Trophoblast cell (in vitro differentiated cells and primary cell): ENCODE measurements around the gene C20orf202.

Experiments used
- DNase-seq, 2 donors: peaks; one replicate each; pipeline ENCODE4 v3.0.0-alpha.2; 2016
- H2AFZ ChIP-seq: 2 replicates; pipeline ENCODE4 v1.6.1; 2013; ENCODE audit warnings: low read length, moderate library complexity, mild to moderate bottlenecking; ENCODE audit not compliant: insufficient read depth, poor library complexity
- H2AK5ac ChIP-seq: 2 replicates; pipeline ENCODE4 v1.6.1; 2013; ENCODE audit warnings: mild to moderate bottlenecking, low read length
- H2BK120ac ChIP-seq: 2 replicates; pipeline ENCODE4 v1.6.1; 2013; ENCODE audit warnings: low read length, mild to moderate bottlenecking, moderate library complexity; ENCODE audit not compliant: insufficient read depth, poor library complexity
- H2BK12ac ChIP-seq: 2 replicates; pipeline ENCODE4 v1.6.1; 2013; ENCODE audit warnings: mild to moderate bottlenecking, low read length, moderate library complexity
- H2BK5ac ChIP-seq: 2 replicates; pipeline ENCODE4 v1.6.1; 2013; ENCODE audit warnings: low read length, low read depth, moderate library complexity, mild to moderate bottlenecking; ENCODE audit not compliant: poor library complexity
- H3K14ac ChIP-seq: 2 replicates; pipeline ENCODE4 v1.6.1; 2013; ENCODE audit warnings: mild to moderate bottlenecking, low read length
- H3K18ac ChIP-seq: 2 replicates; pipeline ENCODE4 v1.6.1; 2013; ENCODE audit warnings: mild to moderate bottlenecking, low read length
- H3K23ac ChIP-seq: 2 replicates; pipeline ENCODE4 v1.6.1; 2013; ENCODE audit warnings: low read length
- H3K27ac ChIP-seq: 2 replicates; pipeline ENCODE4 v1.5.1; 2013; ENCODE audit warnings: low read depth, mild to moderate bottlenecking, inconsistent platforms, low read length, moderate library complexity
- H3K27me3 ChIP-seq: 2 replicates; pipeline ENCODE4 v1.6.1; 2013; ENCODE audit warnings: inconsistent platforms, mild to moderate bottlenecking, low read length, moderate library complexity; ENCODE audit not compliant: insufficient read depth
- H3K36me3 ChIP-seq, 2 experiments: 1 replicate in 1 of 2; 2 replicates in 1 of 2; pipeline ENCODE4 v1.6.1; 2013; ENCODE audit warnings: low read length in 2 of 2, mild to moderate bottlenecking in 2 of 2, moderate library complexity in 1 of 2; ENCODE audit not compliant: insufficient read depth in 2 of 2, control insufficient read depth in 1 of 2
- H3K4ac ChIP-seq: 2 replicates; pipeline ENCODE4 v1.6.1; 2013; ENCODE audit warnings: low read depth, mild to moderate bottlenecking, low read length, moderate library complexity
- H3K4me1 ChIP-seq, 2 experiments: 1 replicate in 1 of 2; 2 replicates in 1 of 2; pipeline ENCODE4 v1.6.1; 2013; ENCODE audit warnings: low read length in 2 of 2, mild to moderate bottlenecking in 2 of 2, moderate library complexity in 1 of 2; ENCODE audit not compliant: insufficient read depth in 2 of 2, control insufficient read depth in 1 of 2
- H3K4me2 ChIP-seq: 2 replicates; pipeline ENCODE4 v1.6.1; 2013; ENCODE audit warnings: inconsistent platforms, mild to moderate bottlenecking, low read length, moderate library complexity
- H3K4me3 ChIP-seq: 2 replicates; pipeline ENCODE4 v1.5.1; 2013; ENCODE audit warnings: mild to moderate bottlenecking, low read depth, low read length, inconsistent platforms
- H3K79me1 ChIP-seq: one replicate; pipeline ENCODE4 v1.6.1; 2013; ENCODE audit warnings: low read length
- H3K79me2 ChIP-seq: 2 replicates; pipeline ENCODE4 v1.6.1; 2013; ENCODE audit warnings: low read length, mild to moderate bottlenecking; ENCODE audit not compliant: control insufficient read depth, insufficient read depth, poor library complexity
- H3K9ac ChIP-seq: 2 replicates; pipeline ENCODE4 v1.6.1; 2013; ENCODE audit warnings: mild to moderate bottlenecking, low read length
- H3K9me3 ChIP-seq: 2 replicates; pipeline ENCODE4 v1.6.1; 2013; ENCODE audit warnings: low read depth, mild to moderate bottlenecking, control low read depth, inconsistent platforms, low read length; ENCODE audit not compliant: insufficient read depth
- H4K12ac ChIP-seq: 2 replicates; pipeline ENCODE4 v1.6.1; 2013; ENCODE audit warnings: low read depth, mild to moderate bottlenecking, low read length, moderate library complexity
- H4K8ac ChIP-seq: 2 replicates; pipeline ENCODE4 v1.6.1; 2013; ENCODE audit warnings: low read depth, mild to moderate bottlenecking, low read length, moderate library complexity
- H4K91ac ChIP-seq: one replicate; pipeline ENCODE4 v1.6.1; 2013; ENCODE audit warnings: low read depth, mild to moderate bottlenecking, low read length, moderate library complexity
- whole genome bisulfite sequencing: extraction: QIAGEN DNeasy Blood & Tissue Kit; methylation state at CpG from one replicate; pipeline ENCODE4 v1.1.7; 2013; ENCODE audit warnings: missing lambda C conversion rate; ENCODE audit not compliant: insufficient read length, insufficient coverage; ENCODE audit errors: extremely low coverage; 5-methylcytosine and 5-hydroxymethylcytosine counted together

Gene C20orf202

GRCh38 chr20:1169224-1169623 is 34.0 kb upstream of the C20orf202 start:
- no peak overlapping the region for H3K4me3 ChIP-seq
- no peak overlapping the region for H2AK5ac ChIP-seq
- no peaks in the 10 kb centered on the region for H3K4me1 ChIP-seq
- H3K27me3 ChIP-seq: no peaks in the 10 kb centered on the region
- H3K4me2 ChIP-seq: no peak overlapping the region
- DNase-seq: no peak
- peaks cover 26 to 45% of the 10 kb centered on the region in 2 experiments for H3K36me3 ChIP-seq
- no peak overlapping the region for H3K4ac ChIP-seq
- no peak overlapping the region for H4K91ac ChIP-seq
- H2BK12ac ChIP-seq: no peak overlapping the region
- no peaks in the 10 kb centered on the region for H3K79me2 ChIP-seq
- no peaks in the 10 kb centered on the region for H3K9me3 ChIP-seq
- H3K14ac ChIP-seq: no peak overlapping the region
- H3K79me1 ChIP-seq: no peaks in the 10 kb centered on the region
- H3K27ac ChIP-seq: no peak overlapping the region
- H2BK120ac ChIP-seq: no peak overlapping the region
- no peak overlapping the region for H3K18ac ChIP-seq
- H2BK5ac ChIP-seq: no peak overlapping the region
- no peak overlapping the region for H4K8ac ChIP-seq
- H3K9ac ChIP-seq: no peak overlapping the region
- no CpG with 5 or more reads among the region's 5 CpGs for WGBS
- no peak overlapping the region for H3K23ac ChIP-seq
- no peak overlapping the region for H2AFZ ChIP-seq
- no peak overlapping the region for H4K12ac ChIP-seq

- H4K12ac ChIP-seq: no peak overlapping the region
- no peak overlapping the region for H4K8ac ChIP-seq
- H3K79me1 ChIP-seq: no peaks in the 10 kb centered on the region
- no peak overlapping the region for H3K14ac ChIP-seq
- peak; percentile 24 to 60 for DNase-seq
- no peak overlapping the region for H2BK120ac ChIP-seq
- H3K27me3 ChIP-seq: no peaks in the 10 kb centered on the region
- no peak overlapping the region for H3K18ac ChIP-seq
- no peak overlapping the region for H2AK5ac ChIP-seq
- no peak overlapping the region for H2AFZ ChIP-seq
- H3K4me1 ChIP-seq: no peaks in the 10 kb centered on the region
- no peak overlapping the region for H3K4me2 ChIP-seq
- no peak overlapping the region for H3K4me3 ChIP-seq
- no peak overlapping the region for H2BK5ac ChIP-seq
- no peak overlapping the region for H4K91ac ChIP-seq
- H3K27ac ChIP-seq: no peak overlapping the region
- H3K36me3 ChIP-seq: peaks cover 14 to 26% of the 10 kb centered on the region in 2 experiments
- H3K4ac ChIP-seq: no peak overlapping the region
- no peak overlapping the region for H3K23ac ChIP-seq
- no peaks in the 10 kb centered on the region for H3K79me2 ChIP-seq
- no peak overlapping the region for H3K9ac ChIP-seq
- no CpG with 5 or more reads among the region's 4 CpGs for WGBS
- no peak overlapping the region for H2BK12ac ChIP-seq
- H3K9me3 ChIP-seq: no peaks in the 10 kb centered on the region
Observed at GRCh38 chr20:1171461-1172093, 31.7 kb upstream of the C20orf202 start.

- Histone ChIP-seq H3K14ac (no peak overlapping the region), H3K27me3 (no peaks in the 10 kb centered on the region), H3K4me2 (no peak overlapping the region), H3K23ac (no peak overlapping the region), H2AFZ (no peak overlapping the region), H3K4me3 (no peak overlapping the region), H3K79me1 (no peaks in the 10 kb centered on the region), H2BK5ac (no peak overlapping the region), H3K4me1 (no peaks in the 10 kb centered on the region), H3K79me2 (no peaks in the 10 kb centered on the region), H3K9ac (no peak overlapping the region), H4K12ac (no peak overlapping the region), H2AK5ac (no peak overlapping the region), H2BK120ac (no peak overlapping the region), H3K9me3 (no peaks in the 10 kb centered on the region), H3K27ac (no peak overlapping the region), H4K91ac (no peak overlapping the region), H3K4ac (no peak overlapping the region), H3K18ac (no peak overlapping the region), H2BK12ac (no peak overlapping the region), H3K36me3 (peaks cover 14 to 23% of the 10 kb centered on the region in 2 experiments), H4K8ac (no peak overlapping the region)
- DNase-seq: no peak
- no CpG with 5 or more reads among the region's 4 CpGs for WGBS
Observed at GRCh38 chr20:1173698-1174097, 29.6 kb upstream of the C20orf202 start.

GRCh38 chr20:1174787-1175186 is 28.5 kb upstream of the C20orf202 start:
- Histone ChIP-seq H3K23ac (no peak overlapping the region), H3K79me2 (no peaks in the 10 kb centered on the region), H3K4me3 (no peak overlapping the region), H3K27ac (no peak overlapping the region), H3K27me3 (no peaks in the 10 kb centered on the region), H4K91ac (no peak overlapping the region), H2BK12ac (no peak overlapping the region), H2BK120ac (no peak overlapping the region), H3K4me1 (no peaks in the 10 kb centered on the region), H2AFZ (no peak overlapping the region), H2AK5ac (no peak overlapping the region), H3K9ac (no peak overlapping the region), H3K9me3 (no peaks in the 10 kb centered on the region), H3K36me3 (peaks cover 7 to 14% of the 10 kb centered on the region in 2 experiments), H3K4me2 (no peak overlapping the region), H4K8ac (no peak overlapping the region), H3K4ac (no peak overlapping the region), H3K79me1 (no peaks in the 10 kb centered on the region), H2BK5ac (no peak overlapping the region), H3K14ac (no peak overlapping the region), H4K12ac (no peak overlapping the region), H3K18ac (no peak overlapping the region)
- WGBS: no CpG with 5 or more reads among the region's 8 CpGs
- DNase-seq: no peak
